RWPE1 (cell line): Measurements from ENCODE around the gene MDFIC.

ENCODE experiments used
- CTCF ChIA-PET: fragments of 350-600 bp; sonication (Branson Sonifier 250); formaldehyde crosslinking; extraction: SDS; loops from one replicate; lab custom pipeline; 2021; lab: Yijun Ruan, JAX
- POLR2A ChIA-PET: fragments of 400-600 bp; formaldehyde crosslinking; extraction: SDS; loops from one replicate; lab custom pipeline; 2020; ENCODE audit warnings: antibody characterized with exemption; ENCODE audit not compliant: low non-redundant PET; lab: Yijun Ruan, JAX
- DNase-seq: peaks from one replicate; pipeline ENCODE4 v3.0.0; 2012; ENCODE audit warnings: low spot score
- H3K27ac ChIP-seq: fragments of 450-650 bp; 2 replicates; pipeline ENCODE4 v1.5.1; 2017
- CTCF ChIP-seq: fragments of 450-650 bp; conservative IDR thresholded peaks from 2 replicates; pipeline ENCODE4 v1.5.1; 2017; ENCODE audit warnings: low read depth, mild to moderate bottlenecking

The MDFIC gene

GRCh38 chr7:115009736-115010440 lies 88.0 kb downstream of the MDFIC start:
- ChIA-PET CTCF (interaction anchor here (0.5 kb wide), 1 partner anchor 1969 kb away, joined by 4 read pairs; no protein-coding TSS in a partner anchor), POLR2A (no interaction called here)
- DNase-seq: no peak
- H3K27ac ChIP-seq: no peak overlapping the region
- no peak for TF ChIP-seq CTCF

- DNase-seq: no peak
- no peak for TF ChIP-seq CTCF
- ChIA-PET CTCF (interaction anchor here (0.5 kb wide), 1 partner anchor 1969 kb away, joined by 4 read pairs; no protein-coding TSS in a partner anchor), POLR2A (no interaction called here)
- H3K27ac ChIP-seq: no peak overlapping the region
Measured at GRCh38 chr7:115010441-115010820, 88.5 kb downstream of the MDFIC start.

- ChIA-PET CTCF (no interaction called here), POLR2A (no interaction called here)
- TF ChIP-seq CTCF: no peak
- H3K27ac ChIP-seq: no peak overlapping the region
- DNase-seq: no peak
Measured at GRCh38 chr7:115013886-115014285, 92.0 kb downstream of the MDFIC start.

- CTCF ChIA-PET: no interaction called here
- POLR2A ChIA-PET: no interaction called here
Measured at GRCh38 chr7:115014794-115015193, 92.9 kb downstream of the MDFIC start.

GRCh38 chr7:115015619-115016018 lies 93.7 kb downstream of the MDFIC start:
- ChIA-PET POLR2A (no interaction called here), CTCF (no interaction called here)
- DNase-seq: no peak
- TF ChIP-seq CTCF: no peak
- H3K27ac ChIP-seq: no peak overlapping the region

More at GRCh38 chr7:115014794-115015193, 92.9 kb downstream of the MDFIC start:
- H3K27ac ChIP-seq: no peak overlapping the region
- DNase-seq: no peak
- no peak for TF ChIP-seq CTCF

- POLR2A ChIA-PET: no interaction called here
- DNase-seq: no peak
- CTCF ChIA-PET: no interaction called here
- H3K27ac ChIP-seq: no peak overlapping the region
- TF ChIP-seq CTCF: no peak
Measured at GRCh38 chr7:115019882-115020605, 98.2 kb downstream of the MDFIC start.
